K562 (cell line): Measurements from ENCODE around the gene MEGF11. TPM values are rescaled to one million over a fixed set of nuclear protein-coding genes. Genes with fewer than 3 reads are reported as not detected.

Experiments
- BCL6 ChIP-seq: fragments of 250-450 bp; sonication (Bioruptor Pico); IDR thresholded peaks from 2 replicates; pipeline ENCODE4 v1.4.0; 2020
- HDAC1 ChIP-seq, 2 experiments: fragments of 450-650 bp; IDR thresholded peaks; 2 replicates each; pipeline ENCODE4 v1.6.1; 2016 to 2017; ENCODE audit warnings: inconsistent platforms in 1 of 2, mild to moderate bottlenecking in 1 of 2, moderate library complexity in 1 of 2
- KAT7 ChIP-seq: sonication (generic); formaldehyde crosslinking; IDR thresholded peaks from 2 replicates; pipeline ENCODE4 v1.8.0; 2022; ENCODE audit warnings: missing genetic modification reagents, mild to moderate bottlenecking, borderline replicate concordance
- MXI1 ChIP-seq: IDR thresholded peaks from 2 replicates; pipeline ENCODE4 v1.6.1; 2011; ENCODE audit warnings: low read depth, mild to moderate bottlenecking, improper control_type of control experiment, low read length
- NRF1 ChIP-seq, 2 experiments: fragments of 450-650 bp; IDR thresholded peaks in 1 of 2; conservative IDR thresholded peaks in 1 of 2; 2 replicates each; pipeline ENCODE4 v1.6.1; 2014; ENCODE audit warnings: mild to moderate bottlenecking in 2 of 2
- POLR2A ChIP-seq: fragments of 450-650 bp; conservative IDR thresholded peaks from 2 replicates; pipeline ENCODE4 v1.6.1; 2016
- RAD51 ChIP-seq: fragments of 450-650 bp; IDR thresholded peaks from 2 replicates; pipeline ENCODE4 v1.7.1; 2016; ENCODE audit warnings: low read depth, mild to moderate bottlenecking, borderline replicate concordance
- RB1 ChIP-seq: fragments of 450-650 bp; IDR thresholded peaks from 2 replicates; pipeline ENCODE4 v1.6.1; 2017; ENCODE audit warnings: low read depth, mild to moderate bottlenecking
- RCOR1 ChIP-seq, 2 experiments: IDR thresholded peaks; 2 replicates each; pipeline ENCODE4 v1.6.1; 2012; ENCODE audit warnings: low read depth in 2 of 2, low read length in 2 of 2, borderline replicate concordance in 1 of 2, improper control_type of control experiment in 1 of 2
- RFX1 ChIP-seq: fragments of 450-650 bp; IDR thresholded peaks from 2 replicates; pipeline ENCODE4 v1.6.1; 2016; ENCODE audit warnings: mild to moderate bottlenecking, moderate library complexity
- SAFB2 ChIP-seq: fragments of 200-400 bp; formaldehyde crosslinking; IDR thresholded peaks from 2 replicates; pipeline ENCODE4 v1.6.1; 2018; ENCODE audit warnings: borderline replicate concordance, low read length, low read depth, moderate library complexity; ENCODE audit not compliant: severe bottlenecking
- SIN3B ChIP-seq: fragments of 450-650 bp; IDR thresholded peaks from 2 replicates; pipeline ENCODE4 v1.6.1; 2017; ENCODE audit warnings: low read depth, mild to moderate bottlenecking, moderate library complexity
- SMARCA5 ChIP-seq: fragments of 450-650 bp; IDR thresholded peaks from 2 replicates; pipeline ENCODE4 v1.6.1; 2016
- ZNF12 ChIP-seq: sonication (generic); formaldehyde crosslinking; IDR thresholded peaks from 2 replicates; pipeline ENCODE4 v1.4.0; 2020; ENCODE audit warnings: mild to moderate bottlenecking, missing genetic modification reagents
- ZNF175 ChIP-seq: fragments of 200-800 bp; sonication (Bioruptor generic); IDR thresholded peaks from 2 replicates; pipeline ENCODE4 v1.6.1; 2016; ENCODE audit warnings: low read depth, mild to moderate bottlenecking, missing genetic modification characterization, missing compliant biosample characterization
- polyA plus RNA-seq, 8 experiments: library from polyadenylated mRNA; depleted of rRNA in 4 of 8; stranded (reverse) in 5 of 8; unstranded in 3 of 8; fragments of >200 nt; fragmentation: Nextera tagmentation in 2 of 8; fragmentation: Illumina TruSeq in 1 of 8; extraction: Ambion mirVana in 2 of 8; extraction: Trizol in 1 of 8; gene quantifications; 2 replicates each; pipeline versions ENCODE4 v1.2.1 to v1.2.3, GENCODE V29; 2011 to 2014; ENCODE audit warnings: inconsistent platforms in 1 of 8, missing spikeins in 1 of 8
- total RNA-seq, 7 experiments: library from RNA; depleted of rRNA in 6 of 7; stranded (reverse); fragments of >200 nt in 6 of 7; fragmentation: Illumina TruSeq in 2 of 7; extraction: Trizol in 2 of 7; gene quantifications; 2 replicates each; pipeline versions ENCODE4 v1.2.1 to v1.2.3, GENCODE V29; 2011 to 2021; ENCODE audit warnings: low replicate concordance in 1 of 7
- TF ChIP-seq, protein P1 (sequence below): sonication (generic); formaldehyde crosslinking; IDR thresholded peaks from 2 replicates; pipeline ENCODE4 v1.8.0; 2023; ENCODE audit warnings: missing genetic modification reagents, mild to moderate bottlenecking, borderline replicate concordance
- TF ChIP-seq, protein P2 (sequence below), 2 experiments: IDR thresholded peaks; 2 replicates each; pipeline ENCODE4 v1.6.1; 2012; ENCODE audit warnings: improper control_type of control experiment in 2 of 2, low read depth in 2 of 2, low read length in 2 of 2, borderline replicate concordance in 1 of 2
- TF ChIP-seq, protein P3 (sequence below): fragments of 250-450 bp; sonication (Bioruptor Pico); IDR thresholded peaks from 2 replicates; pipeline ENCODE4 v1.5.0; 2021

The MEGF11 gene
- total and polyA plus RNA-seq, 9 of the 15 experiments (the other 6 are each of a cell fraction or from before 2014, with no cell fraction given) = 0.06 to 0.23 (median 0.20) TPM; not detected in 6

DNA sequence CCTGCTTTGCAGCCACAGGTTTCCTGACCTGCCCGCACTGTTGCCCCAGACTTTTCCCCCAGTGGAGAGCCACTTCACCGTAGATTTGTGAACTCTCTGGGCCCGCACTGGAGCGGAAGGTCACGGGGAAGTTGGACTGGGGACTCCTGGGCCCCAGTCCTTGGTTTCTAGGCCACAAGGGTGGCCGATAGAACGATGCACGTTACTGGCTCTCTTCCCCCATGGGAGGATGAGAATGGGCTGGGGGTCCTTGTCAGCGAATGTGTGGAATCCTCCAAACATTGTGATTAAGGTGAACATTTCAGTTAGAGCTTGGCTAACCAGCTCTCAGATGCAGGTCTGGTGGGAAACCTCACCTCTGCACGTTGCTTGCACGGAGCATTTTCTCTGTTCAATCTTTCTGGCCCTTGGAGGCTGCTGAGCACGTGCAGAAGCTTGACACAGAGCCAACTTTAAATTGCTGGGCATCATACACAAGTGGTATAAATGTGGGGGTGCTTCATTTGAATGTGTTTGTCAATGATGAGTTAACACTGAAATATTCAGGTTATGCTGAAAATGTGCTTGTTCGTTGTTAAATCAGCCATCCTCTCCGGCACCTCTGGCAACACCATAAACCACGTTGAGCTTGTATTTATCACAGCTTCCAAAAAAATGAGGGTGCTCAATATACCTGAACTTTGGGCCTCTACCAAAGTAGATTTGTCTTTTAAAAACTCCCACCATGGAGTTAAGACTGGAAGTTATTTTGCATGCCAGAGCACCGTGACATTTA is 40.8 kb upstream of the MEGF11 start (continued):
- TF ChIP-seq, protein P1, sequence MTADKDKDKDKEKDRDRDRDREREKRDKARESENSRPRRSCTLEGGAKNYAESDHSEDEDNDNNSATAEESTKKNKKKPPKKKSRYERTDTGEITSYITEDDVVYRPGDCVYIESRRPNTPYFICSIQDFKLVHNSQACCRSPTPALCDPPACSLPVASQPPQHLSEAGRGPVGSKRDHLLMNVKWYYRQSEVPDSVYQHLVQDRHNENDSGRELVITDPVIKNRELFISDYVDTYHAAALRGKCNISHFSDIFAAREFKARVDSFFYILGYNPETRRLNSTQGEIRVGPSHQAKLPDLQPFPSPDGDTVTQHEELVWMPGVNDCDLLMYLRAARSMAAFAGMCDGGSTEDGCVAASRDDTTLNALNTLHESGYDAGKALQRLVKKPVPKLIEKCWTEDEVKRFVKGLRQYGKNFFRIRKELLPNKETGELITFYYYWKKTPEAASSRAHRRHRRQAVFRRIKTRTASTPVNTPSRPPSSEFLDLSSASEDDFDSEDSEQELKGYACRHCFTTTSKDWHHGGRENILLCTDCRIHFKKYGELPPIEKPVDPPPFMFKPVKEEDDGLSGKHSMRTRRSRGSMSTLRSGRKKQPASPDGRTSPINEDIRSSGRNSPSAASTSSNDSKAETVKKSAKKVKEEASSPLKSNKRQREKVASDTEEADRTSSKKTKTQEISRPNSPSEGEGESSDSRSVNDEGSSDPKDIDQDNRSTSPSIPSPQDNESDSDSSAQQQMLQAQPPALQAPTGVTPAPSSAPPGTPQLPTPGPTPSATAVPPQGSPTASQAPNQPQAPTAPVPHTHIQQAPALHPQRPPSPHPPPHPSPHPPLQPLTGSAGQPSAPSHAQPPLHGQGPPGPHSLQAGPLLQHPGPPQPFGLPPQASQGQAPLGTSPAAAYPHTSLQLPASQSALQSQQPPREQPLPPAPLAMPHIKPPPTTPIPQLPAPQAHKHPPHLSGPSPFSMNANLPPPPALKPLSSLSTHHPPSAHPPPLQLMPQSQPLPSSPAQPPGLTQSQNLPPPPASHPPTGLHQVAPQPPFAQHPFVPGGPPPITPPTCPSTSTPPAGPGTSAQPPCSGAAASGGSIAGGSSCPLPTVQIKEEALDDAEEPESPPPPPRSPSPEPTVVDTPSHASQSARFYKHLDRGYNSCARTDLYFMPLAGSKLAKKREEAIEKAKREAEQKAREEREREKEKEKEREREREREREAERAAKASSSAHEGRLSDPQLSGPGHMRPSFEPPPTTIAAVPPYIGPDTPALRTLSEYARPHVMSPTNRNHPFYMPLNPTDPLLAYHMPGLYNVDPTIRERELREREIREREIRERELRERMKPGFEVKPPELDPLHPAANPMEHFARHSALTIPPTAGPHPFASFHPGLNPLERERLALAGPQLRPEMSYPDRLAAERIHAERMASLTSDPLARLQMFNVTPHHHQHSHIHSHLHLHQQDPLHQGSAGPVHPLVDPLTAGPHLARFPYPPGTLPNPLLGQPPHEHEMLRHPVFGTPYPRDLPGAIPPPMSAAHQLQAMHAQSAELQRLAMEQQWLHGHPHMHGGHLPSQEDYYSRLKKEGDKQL = no peak
- TF ChIP-seq, protein P2, sequence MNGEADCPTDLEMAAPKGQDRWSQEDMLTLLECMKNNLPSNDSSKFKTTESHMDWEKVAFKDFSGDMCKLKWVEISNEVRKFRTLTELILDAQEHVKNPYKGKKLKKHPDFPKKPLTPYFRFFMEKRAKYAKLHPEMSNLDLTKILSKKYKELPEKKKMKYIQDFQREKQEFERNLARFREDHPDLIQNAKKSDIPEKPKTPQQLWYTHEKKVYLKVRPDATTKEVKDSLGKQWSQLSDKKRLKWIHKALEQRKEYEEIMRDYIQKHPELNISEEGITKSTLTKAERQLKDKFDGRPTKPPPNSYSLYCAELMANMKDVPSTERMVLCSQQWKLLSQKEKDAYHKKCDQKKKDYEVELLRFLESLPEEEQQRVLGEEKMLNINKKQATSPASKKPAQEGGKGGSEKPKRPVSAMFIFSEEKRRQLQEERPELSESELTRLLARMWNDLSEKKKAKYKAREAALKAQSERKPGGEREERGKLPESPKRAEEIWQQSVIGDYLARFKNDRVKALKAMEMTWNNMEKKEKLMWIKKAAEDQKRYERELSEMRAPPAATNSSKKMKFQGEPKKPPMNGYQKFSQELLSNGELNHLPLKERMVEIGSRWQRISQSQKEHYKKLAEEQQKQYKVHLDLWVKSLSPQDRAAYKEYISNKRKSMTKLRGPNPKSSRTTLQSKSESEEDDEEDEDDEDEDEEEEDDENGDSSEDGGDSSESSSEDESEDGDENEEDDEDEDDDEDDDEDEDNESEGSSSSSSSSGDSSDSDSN (IDR thresholded peaks at IDR 0.05; ENCODE audit: borderline replicate concordance in 1 of 2, low read depth in 2 of 2, low read length in 2 of 2) = no peak; a peak in 1 of 4 replicates
- no peak for TF ChIP-seq SIN3B
- TF ChIP-seq RCOR1 (IDR thresholded peaks at IDR 0.05; ENCODE audit: borderline replicate concordance in 1 of 2, low read depth in 2 of 2, low read length in 2 of 2) = no peak
- no peak for TF ChIP-seq RFX1
- TF ChIP-seq SAFB2 = no peak
- no peak for TF ChIP-seq SMARCA5
- TF ChIP-seq KAT7 (CRISPR knock-in tag) = peak; percentile 52; the same call in 1 of the 2 replicates
- no peak for TF ChIP-seq RB1
- TF ChIP-seq ZNF175 (CRISPR knock-in tag) = no peak
- no peak for TF ChIP-seq MXI1
- no peak; a peak in 2 of 4 replicates for TF ChIP-seq HDAC1 (IDR thresholded peaks at IDR 0.05)
- no peak for TF ChIP-seq BCL6 (CRISPR knock-in tag)
- no peak for TF ChIP-seq RAD51
- TF ChIP-seq ZNF12 = no peak
- TF ChIP-seq, protein P3, sequence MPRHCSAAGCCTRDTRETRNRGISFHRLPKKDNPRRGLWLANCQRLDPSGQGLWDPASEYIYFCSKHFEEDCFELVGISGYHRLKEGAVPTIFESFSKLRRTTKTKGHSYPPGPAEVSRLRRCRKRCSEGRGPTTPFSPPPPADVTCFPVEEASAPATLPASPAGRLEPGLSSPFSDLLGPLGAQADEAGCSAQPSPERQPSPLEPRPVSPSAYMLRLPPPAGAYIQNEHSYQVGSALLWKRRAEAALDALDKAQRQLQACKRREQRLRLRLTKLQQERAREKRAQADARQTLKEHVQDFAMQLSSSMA (CRISPR knock-in tag) = no peak
- TF ChIP-seq NRF1 (conservative IDR thresholded peaks at IDR 0.05 in 1 of 2, IDR thresholded peaks at IDR 0.05 in 1 of 2) = no peak
- 0 out of 2 replicates have a peak, but pooled peaks have one; percentile 42 for TF ChIP-seq POLR2A
